Peyer's patch (tissue), 4 donors: ENCODE data around the gene SYT7. TPM values are rescaled to one million over a fixed set of nuclear protein-coding genes. Genes with fewer than 3 reads are reported as not detected.
A peak's percentile ranks its signal among the peaks of the same experiment; 100 is the strongest.

Experiments used
- DNase-seq, 3 donors: peaks; one replicate each; pipeline ENCODE4 v3.0.0-alpha.2; 2017 to 2019
- H3K27ac ChIP-seq, 4 donors: fragments of 200-600 bp; sonication (generic); one replicate each; pipeline ENCODE4 v1.5.1; 2016 to 2019
- H3K27me3 ChIP-seq, 2 donors: fragments of 200-600 bp; sonication (generic); one replicate each; pipeline ENCODE4 v1.5.1; 2019
- H3K36me3 ChIP-seq, 3 donors: fragments of 200-600 bp; sonication (generic); one replicate each; pipeline ENCODE4 v1.5.1; 2016 to 2019
- H3K4me1 ChIP-seq, 4 donors: fragments of 200-600 bp; sonication (generic); one replicate each; pipeline ENCODE4 v1.5.1; 2016 to 2019
- H3K4me3 ChIP-seq, 4 donors: fragments of 200-600 bp; sonication (generic); 1 replicate in 3 of 4; 2 replicates in 1 of 4; pipeline ENCODE4 v1.5.1; 2016 to 2019; ENCODE audit warnings: mild to moderate bottlenecking in 1 of 4
- H3K9me3 ChIP-seq, 4 donors: fragments of 200-600 bp; sonication (generic); one replicate each; pipeline ENCODE4 v1.5.1; 2016 to 2019; ENCODE audit warnings: mild to moderate bottlenecking in 1 of 4
- CTCF ChIP-seq, 6 experiments: fragments of 450-650 bp in 4 of 6; fragments of 200-600 bp in 2 of 6; sonication (generic) in 1 of 6; IDR thresholded peaks; one replicate each; pipeline ENCODE4 v1.5.1; 2017 to 2019; ENCODE audit warnings: antibody characterized with exemption in 6 of 6, mild to moderate bottlenecking in 3 of 6, moderate library complexity in 1 of 6
- POLR2A ChIP-seq, 2 donors: fragments of 450-650 bp; IDR thresholded peaks; one replicate each; pipeline ENCODE4 v1.5.1; 2017; ENCODE audit warnings: antibody characterized with exemption in 2 of 2, mild to moderate bottlenecking in 2 of 2, moderate library complexity in 2 of 2
- total RNA-seq, 4 donors: library from RNA; depleted of rRNA; stranded (reverse); fragments of >200 nt; gene quantifications; one replicate each; pipeline ENCODE4 v1.1.0, GENCODE V29; 2016

The SYT7 gene
- total RNA-seq, 4 donors from 2014 or later, result 5.8 to 18.2 (median 12.2) TPM

GRCh38 chr11:61489833-61490721 is 90.8 kb downstream of the SYT7 start:
- H3K27ac ChIP-seq, result peak overlapping the region in 1 of 4 donors; percentile 16
- TF ChIP-seq POLR2A (IDR thresholded peaks at IDR 0.05), result no peak
- no peak for TF ChIP-seq CTCF (IDR thresholded peaks at IDR 0.05)
- peaks cover 0 to 26% (median 3%) of the 10 kb centered on the region in 4 donors for H3K4me1 ChIP-seq
- no peaks in the 10 kb centered on the region for H3K36me3 ChIP-seq
- no peaks in the 10 kb centered on the region for H3K27me3 ChIP-seq
- no peak overlapping the region for H3K4me3 ChIP-seq
- H3K9me3 ChIP-seq, result no peaks in the 10 kb centered on the region
- no peak for DNase-seq

- no peaks in the 10 kb centered on the region for H3K36me3 ChIP-seq
- DNase-seq, result peak in 2 of 3 donors; percentile 54 to 65
These were observed 92.1 kb downstream of the SYT7 start for GRCh38 chr11:61488651-61489291.

GRCh38 chr11:61487342-61488025 is 93.4 kb downstream of the SYT7 start:
- H3K4me3 ChIP-seq, result no peak overlapping the region
- no peaks in the 10 kb centered on the region for H3K9me3 ChIP-seq
- H3K27ac ChIP-seq, result no peak overlapping the region
- no peak for DNase-seq
- no peaks in the 10 kb centered on the region for H3K36me3 ChIP-seq
- H3K4me1 ChIP-seq, result peaks cover 0 to 26% (median 3%) of the 10 kb centered on the region in 4 donors
- no peak for TF ChIP-seq CTCF (IDR thresholded peaks at IDR 0.05)
- TF ChIP-seq POLR2A (IDR thresholded peaks at IDR 0.05), result no peak
- no peaks in the 10 kb centered on the region for H3K27me3 ChIP-seq

More at GRCh38 chr11:61488651-61489291, 92.1 kb downstream of the SYT7 start:
- TF ChIP-seq CTCF (IDR thresholded peaks at IDR 0.05), result no peak
- TF ChIP-seq POLR2A (IDR thresholded peaks at IDR 0.05), result no peak
- Histone ChIP-seq H3K4me3 (peak overlapping the region in 2 of 4 donors; percentile 4 to 17), H3K4me1 (peaks cover 0 to 26% (median 3%) of the 10 kb centered on the region in 4 donors), H3K27me3 (no peaks in the 10 kb centered on the region), H3K9me3 (no peaks in the 10 kb centered on the region), H3K27ac (peak overlapping the region in 2 of 4 donors; percentile 3 to 27)

- no peak for DNase-seq
- TF ChIP-seq CTCF (IDR thresholded peaks at IDR 0.05), result no peak
- no peak for TF ChIP-seq POLR2A (IDR thresholded peaks at IDR 0.05)
- H3K36me3 ChIP-seq, result no peaks in the 10 kb centered on the region
These were observed 94.1 kb downstream of the SYT7 start for GRCh38 chr11:61486779-61487178.

GRCh38 chr11:61486011-61486620 is 94.8 kb downstream of the SYT7 start:
- H3K9me3 ChIP-seq, result no peaks in the 10 kb centered on the region
- DNase-seq, result no peak
- no peaks in the 10 kb centered on the region for H3K27me3 ChIP-seq
- H3K4me1 ChIP-seq, result peaks cover 0 to 26% (median 3%) of the 10 kb centered on the region in 4 donors
- H3K4me3 ChIP-seq, result no peak overlapping the region
- no peak overlapping the region for H3K27ac ChIP-seq
- no peaks in the 10 kb centered on the region for H3K36me3 ChIP-seq
- no peak for TF ChIP-seq POLR2A (IDR thresholded peaks at IDR 0.05)
- no peak for TF ChIP-seq CTCF (IDR thresholded peaks at IDR 0.05)

More at GRCh38 chr11:61486779-61487178, 94.1 kb downstream of the SYT7 start:
- H3K4me1 ChIP-seq, result peaks cover 0 to 26% (median 3%) of the 10 kb centered on the region in 4 donors
- H3K9me3 ChIP-seq, result no peaks in the 10 kb centered on the region
- no peaks in the 10 kb centered on the region for H3K27me3 ChIP-seq
- H3K27ac ChIP-seq, result no peak overlapping the region
- no peak overlapping the region for H3K4me3 ChIP-seq
